HEK293 (cell line): ENCODE measurements around the gene ARHGEF7.
"Not testable (repeated sequence)": the region's sequence is repeated elsewhere in the genome, so short reads cannot be mapped to it uniquely, and the experiment has no call there.

Experiments used
- CTCF ChIA-PET: fragments of 350-600 bp; formaldehyde crosslinking; extraction: SDS; loops from one replicate; lab custom pipeline; 2021; ENCODE audit warnings: antibody characterized with exemption; lab: Yijun Ruan, JAX
- POLR2A ChIA-PET: fragments of 300-600 bp; formaldehyde crosslinking; extraction: SDS; loops from one replicate; lab custom pipeline; 2020; ENCODE audit warnings: antibody characterized with exemption, inconsistent platforms; lab: Yijun Ruan, JAX
- H3K27ac ChIP-seq: fragments of 200-500 bp; sonication (Bioruptor generic); 2 replicates; pipeline ENCODE4 v1.5.1; 2014; ENCODE audit warnings: low read depth, low read length, control low read depth, inconsistent platforms; ENCODE audit errors: extremely low read depth
- H3K36me3 ChIP-seq, 2 experiments: fragments of 200-500 bp in 1 of 2; sonication (Bioruptor generic) in 1 of 2; 1 replicate in 1 of 2; 2 replicates in 1 of 2; pipeline ENCODE4 v1.5.1; 2014 to 2017; ENCODE audit warnings: inconsistent platforms in 2 of 2, low read length in 2 of 2; ENCODE audit not compliant: control insufficient read depth in 2 of 2, insufficient read depth in 1 of 2
- H3K4me1 ChIP-seq: fragments of 200-500 bp; sonication (Bioruptor generic); 2 replicates; pipeline ENCODE4 v1.5.1; 2014; ENCODE audit warnings: mild to moderate bottlenecking, low read length, inconsistent platforms; ENCODE audit not compliant: control insufficient read depth, insufficient read depth
- H3K4me3 ChIP-seq: 2 replicates; pipeline ENCODE4 v1.5.1; 2011; ENCODE audit warnings: low read depth, mild to moderate bottlenecking, control low read depth, low read length, moderate library complexity
- H3K9me3 ChIP-seq: fragments of 200-500 bp; sonication (Bioruptor generic); 2 replicates; pipeline ENCODE4 v1.5.1; 2014; ENCODE audit warnings: low read depth, low read length, inconsistent platforms; ENCODE audit not compliant: control insufficient read depth, insufficient read depth
- GLIS1 ChIP-seq: fragments of 450-650 bp; formaldehyde crosslinking; IDR thresholded peaks from 2 replicates; pipeline ENCODE4 v1.5.1; 2016; ENCODE audit warnings: missing biosample characterization, missing genetic modification characterization
- PRDM1 ChIP-seq: fragments of 450-650 bp; formaldehyde crosslinking; IDR thresholded peaks from 2 replicates; pipeline ENCODE4; 2016; ENCODE audit warnings: missing biosample characterization, missing genetic modification characterization
- SALL2 ChIP-seq: fragments of 450-650 bp; formaldehyde crosslinking; IDR thresholded peaks from 2 replicates; pipeline ENCODE4 v1.5.0; 2017; ENCODE audit warnings: missing biosample characterization, mild to moderate bottlenecking, missing genetic modification characterization, borderline replicate concordance
- SCRT2 ChIP-seq: fragments of 450-650 bp; formaldehyde crosslinking; IDR thresholded peaks from 2 replicates; pipeline ENCODE4 v1.5.1; 2016; ENCODE audit warnings: missing biosample characterization, missing genetic modification characterization
- ZBTB17 ChIP-seq: fragments of 450-650 bp; formaldehyde crosslinking; IDR thresholded peaks from 2 replicates; pipeline ENCODE4 v1.5.1; 2016; ENCODE audit warnings: missing biosample characterization, missing genetic modification characterization
- ZFP37 ChIP-seq: fragments of 450-650 bp; formaldehyde crosslinking; IDR thresholded peaks from 2 replicates; pipeline ENCODE4 v1.5.1; 2016; ENCODE audit warnings: missing biosample characterization, missing genetic modification characterization
- ZIC2 ChIP-seq: fragments of 450-650 bp; formaldehyde crosslinking; IDR thresholded peaks from 2 replicates; pipeline ENCODE4 v1.5.1; 2016; ENCODE audit warnings: missing biosample characterization, missing genetic modification characterization
- ZNF157 ChIP-seq: fragments of 450-650 bp; formaldehyde crosslinking; IDR thresholded peaks from 2 replicates; pipeline ENCODE4 v1.5.1; 2016; ENCODE audit warnings: missing biosample characterization, missing genetic modification characterization
- ZNF274 ChIP-seq, 2 experiments: fragments of 200-500 bp in 1 of 2; fragments of 450-650 bp in 1 of 2; sonication (Bioruptor generic) in 1 of 2; formaldehyde crosslinking in 1 of 2; IDR thresholded peaks; 2 replicates each; pipeline versions ENCODE4 v1.5.1 to v1.6.1; 2014 to 2016; ENCODE audit warnings: borderline replicate concordance in 1 of 2, inconsistent platforms in 1 of 2, low read length in 1 of 2, missing biosample characterization in 1 of 2, missing genetic modification characterization in 1 of 2
- ZNF350 ChIP-seq: fragments of 450-650 bp; formaldehyde crosslinking; IDR thresholded peaks from 2 replicates; pipeline ENCODE4 v1.5.0; 2017; ENCODE audit warnings: missing biosample characterization, mild to moderate bottlenecking, missing genetic modification characterization
- ZNF621 ChIP-seq: fragments of 450-650 bp; formaldehyde crosslinking; IDR thresholded peaks from 2 replicates; pipeline ENCODE4 v1.5.1; 2017; ENCODE audit warnings: missing biosample characterization, missing genetic modification characterization
- ZSCAN23 ChIP-seq: fragments of 450-650 bp; formaldehyde crosslinking; IDR thresholded peaks from 2 replicates; pipeline ENCODE4 v1.5.1; 2016; ENCODE audit warnings: missing biosample characterization, missing genetic modification characterization
- TF ChIP-seq, protein P1 (sequence below): fragments of 450-650 bp; formaldehyde crosslinking; IDR thresholded peaks from 2 replicates; pipeline ENCODE4 v1.5.1; 2016; ENCODE audit warnings: missing biosample characterization, missing genetic modification characterization

The ARHGEF7 gene

DNA sequence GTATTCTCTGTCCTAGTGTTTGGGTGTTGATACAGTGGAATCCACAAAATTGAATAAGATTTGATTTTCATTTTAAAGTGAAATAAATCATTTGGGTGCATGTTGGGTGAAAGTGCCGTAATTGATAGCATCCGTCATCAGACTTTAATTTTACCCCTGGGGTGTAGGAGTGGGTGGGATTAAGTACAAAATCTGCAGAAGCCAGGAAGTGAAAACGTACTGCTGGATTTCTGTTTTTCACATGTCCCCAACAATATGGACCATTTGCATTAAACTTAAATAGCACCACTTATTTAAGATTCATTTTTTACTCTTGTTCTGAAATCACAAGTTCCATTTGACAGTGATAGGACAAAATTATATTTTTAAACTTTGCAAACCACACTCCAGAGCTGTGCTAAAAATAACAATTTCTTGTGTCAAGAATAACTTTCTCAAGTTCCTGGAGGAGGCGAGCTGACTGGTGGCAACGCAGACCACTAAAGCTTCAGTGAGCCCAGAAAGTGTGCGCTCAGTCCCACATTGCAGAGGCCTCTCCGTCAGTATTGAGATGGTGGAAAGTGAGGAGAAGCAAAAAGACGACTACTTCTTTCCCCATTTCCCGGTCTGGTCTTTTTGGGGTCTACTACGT, 71.3 kb downstream of the ARHGEF7 start:
- H3K9me3 ChIP-seq = no peaks in the 10 kb centered on the region
- ChIA-PET CTCF (interaction anchor here (0.5 kb wide), 1 partner anchor 29 kb away, joined by 4 read pairs; no protein-coding TSS in a partner anchor), POLR2A (no interaction called here)
- no peak overlapping the region for H3K4me3 ChIP-seq
- TF ChIP-seq ZNF621 = no peak
- TF ChIP-seq PRDM1 (tag by site-specific recombination) = peak; percentile 51; the same call in 1 of the 2 replicates
- no peaks in the 10 kb centered on the region for H3K36me3 ChIP-seq
- H3K4me1 ChIP-seq = peaks cover 6% of the 10 kb centered on the region
- no peak overlapping the region for H3K27ac ChIP-seq

DNA sequence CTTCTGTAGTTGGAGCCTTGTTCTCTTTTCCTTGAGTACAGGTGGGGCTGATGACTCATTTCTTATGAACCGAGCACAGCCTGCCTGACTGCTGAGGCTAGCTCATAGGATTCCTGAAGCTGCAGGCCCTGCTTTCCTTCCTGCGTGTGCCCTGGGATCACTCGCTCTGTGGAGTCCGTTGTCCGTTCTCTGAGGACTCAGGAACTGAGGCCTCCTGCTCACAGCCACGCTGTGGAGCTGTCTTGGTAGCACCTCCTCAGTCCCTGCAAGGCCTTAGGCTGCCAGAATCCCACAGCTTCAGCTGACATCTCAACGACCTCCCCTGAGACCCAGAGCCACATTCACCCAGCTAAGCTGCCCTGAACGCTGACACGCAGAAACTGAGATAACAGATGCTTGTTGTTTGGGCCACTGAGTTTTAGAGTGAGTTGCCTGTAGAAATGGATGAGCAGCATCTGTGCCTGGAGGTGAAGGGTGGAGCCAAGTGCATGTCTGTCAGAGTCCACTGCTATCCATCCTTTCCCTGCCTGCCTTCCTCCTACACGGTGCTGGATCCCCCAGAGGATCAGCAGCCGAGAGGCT, 72.9 kb downstream of the ARHGEF7 start:
- Histone ChIP-seq H3K4me3 (no peak overlapping the region), H3K9me3 (no peaks in the 10 kb centered on the region), H3K4me1 (peaks cover 6% of the 10 kb centered on the region), H3K27ac (no peak overlapping the region), H3K36me3 (no peaks in the 10 kb centered on the region)
- CTCF ChIA-PET = no interaction called here
- POLR2A ChIA-PET = interaction anchor here (1.0 kb wide), 1 partner anchor 11 kb away, joined by 3 read pairs; no protein-coding TSS in a partner anchor
- TF ChIP-seq SALL2 (tag by site-specific recombination) = no peak
- no peak for TF ChIP-seq ZSCAN23 (tag by site-specific recombination)
- peak; percentile 49; the same call in 1 of the 2 replicates for TF ChIP-seq PRDM1 (tag by site-specific recombination)
- peak; percentile 31; the same call in 1 of the 2 replicates for TF ChIP-seq SCRT2
- TF ChIP-seq, protein P1, sequence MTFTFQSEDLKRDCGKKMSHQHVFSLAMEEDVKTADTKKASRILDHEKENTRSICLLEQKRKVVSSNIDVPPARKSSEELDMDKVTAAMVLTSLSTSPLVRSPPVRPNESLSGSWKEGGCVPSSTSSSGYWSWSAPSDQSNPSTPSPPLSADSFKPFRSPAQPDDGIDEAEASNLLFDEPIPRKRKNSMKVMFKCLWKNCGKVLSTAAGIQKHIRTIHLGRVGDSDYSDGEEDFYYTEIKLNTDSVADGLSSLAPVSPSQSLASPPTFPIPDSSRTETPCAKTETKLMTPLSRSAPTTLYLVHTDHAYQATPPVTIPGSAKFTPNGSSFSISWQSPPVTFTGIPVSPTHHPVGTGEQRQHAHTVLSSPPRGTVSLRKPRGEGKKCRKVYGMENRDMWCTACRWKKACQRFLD = no peak
- TF ChIP-seq ZBTB17 (tag by site-specific recombination) = peak; percentile 71; the same call in 1 of the 2 replicates
- no peak for TF ChIP-seq ZNF157
- TF ChIP-seq ZNF350 (tag by site-specific recombination) = no peak
- TF ChIP-seq ZFP37 = no peak
- TF ChIP-seq ZIC2 (tag by site-specific recombination) = no peak
- TF ChIP-seq ZNF274 (IDR thresholded peaks at IDR 0.05; ENCODE audit: low read length) = no peak
- TF ChIP-seq ZNF274 (tag by site-specific recombination; IDR thresholded peaks at IDR 0.05; ENCODE audit: borderline replicate concordance) = no peak
- no peak for TF ChIP-seq GLIS1

DNA sequence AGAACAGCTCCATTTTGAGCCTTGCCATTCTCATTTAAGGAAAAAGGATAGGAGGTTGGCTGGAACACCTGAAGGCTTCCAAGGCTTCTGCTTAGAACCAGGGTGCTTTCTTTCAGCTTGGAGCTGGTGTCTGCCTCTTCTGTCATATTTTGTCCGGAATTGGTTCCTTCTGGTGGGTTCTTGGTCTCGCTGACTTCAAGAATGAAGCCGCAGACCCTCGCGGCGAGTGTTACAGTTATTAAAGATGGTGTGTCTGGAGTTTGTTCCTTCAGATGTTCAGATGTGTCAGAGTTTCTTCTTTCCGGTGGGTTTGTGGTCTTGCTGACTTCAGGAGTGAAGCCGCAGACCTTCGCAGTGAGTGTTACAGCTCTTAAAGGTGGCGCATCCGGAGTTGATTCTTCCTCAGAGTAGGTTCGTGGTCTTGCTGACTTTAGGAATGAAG, 74.0 kb downstream of the ARHGEF7 start:
- H3K4me3 ChIP-seq = not testable (repeated sequence)
- CTCF ChIA-PET = interaction anchor here (0.7 to 1.0 kb wide), 2 partner anchors 19 to 274 kb away, joined by 3 read pairs; partner anchors contain the start of gene ANKRD10

DNA sequence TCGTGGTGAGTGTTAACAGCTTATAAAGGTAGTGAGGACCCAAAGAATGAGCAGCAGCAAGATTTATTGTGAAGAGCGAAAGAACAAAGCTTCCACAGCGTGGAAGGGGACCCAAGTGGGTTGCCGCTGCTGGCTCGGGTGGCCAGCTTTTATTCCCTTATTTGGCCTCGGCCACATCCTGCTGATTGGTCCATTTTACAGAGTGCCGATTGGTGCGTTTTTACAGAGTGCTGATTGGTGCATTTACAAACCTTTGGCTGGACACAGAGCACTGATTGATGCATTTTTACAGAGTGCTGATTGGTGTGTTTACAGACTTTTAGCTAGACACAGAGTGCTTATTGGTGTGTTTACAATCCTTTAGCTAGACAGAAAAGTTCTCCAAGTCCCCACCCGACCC, 74.4 kb downstream of the ARHGEF7 start:
- H3K36me3 ChIP-seq, H3K27ac ChIP-seq, POLR2A ChIA-PET, H3K4me1 ChIP-seq, H3K4me3 ChIP-seq, H3K9me3 ChIP-seq: not testable (repeated sequence)
- CTCF ChIA-PET = interaction anchor here (1.0 kb wide), 1 partner anchor 274 kb away, joined by 3 read pairs; the partner anchor contains the start of gene ANKRD10

More for the DNA sequence above, 74.0 kb downstream of the ARHGEF7 start:
- H3K27ac ChIP-seq, H3K4me1 ChIP-seq, H3K9me3 ChIP-seq, H3K36me3 ChIP-seq, POLR2A ChIA-PET: not testable (repeated sequence)

DNA sequence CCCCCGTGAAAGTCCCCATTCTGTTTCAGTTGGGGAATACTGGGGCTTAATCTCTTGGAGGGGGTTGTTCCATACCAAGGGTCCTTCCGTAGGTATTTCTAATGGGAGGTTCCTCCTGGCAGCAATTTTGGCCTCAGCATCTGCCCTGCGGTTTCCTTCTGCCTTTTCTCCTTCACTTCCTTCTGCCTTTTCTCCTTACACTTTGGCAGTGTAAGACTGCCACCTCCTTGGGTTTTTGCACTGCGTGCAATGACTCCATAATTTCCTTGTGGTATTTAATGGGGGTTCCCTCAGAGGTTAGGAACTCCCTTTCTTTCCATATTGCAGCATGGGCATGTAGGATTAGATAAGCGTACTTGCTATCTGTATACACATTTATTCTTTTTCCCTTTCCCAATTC, 78.1 kb downstream of the ARHGEF7 start:
- H3K27ac ChIP-seq, H3K4me3 ChIP-seq, POLR2A ChIA-PET, CTCF ChIA-PET, H3K36me3 ChIP-seq, H3K4me1 ChIP-seq, H3K9me3 ChIP-seq: not testable (repeated sequence)

DNA sequence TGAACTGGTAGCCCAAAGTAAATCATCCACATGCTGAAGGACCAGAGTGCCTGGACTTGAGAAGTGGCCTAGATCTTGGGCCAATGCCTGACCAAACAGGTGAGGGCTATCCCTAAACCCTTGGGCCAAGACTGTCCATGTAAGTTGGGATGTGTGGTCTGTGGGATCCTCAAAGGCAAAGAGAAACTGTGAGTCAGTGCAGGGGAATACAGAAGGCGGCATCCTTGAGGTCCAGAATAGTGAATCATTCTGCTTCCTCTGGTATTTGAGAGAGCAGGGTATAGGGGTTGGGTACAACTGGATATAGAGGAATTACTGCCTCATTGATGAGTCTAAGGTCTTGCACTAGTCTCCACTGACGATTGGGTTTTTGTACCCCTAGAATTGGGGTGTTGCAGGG, 79.5 kb downstream of the ARHGEF7 start:
- H3K27ac ChIP-seq, H3K4me1 ChIP-seq, H3K36me3 ChIP-seq, H3K9me3 ChIP-seq, POLR2A ChIA-PET, H3K4me3 ChIP-seq: not testable (repeated sequence)
- CTCF ChIA-PET = interaction anchor here (0.8 kb wide), 1 partner anchor 10 kb away, joined by 3 read pairs; no protein-coding TSS in a partner anchor
